Muscle layer of colon (tissue), 2 donors: Measurements from ENCODE around the gene TPX2.

Source experiments
- H3K27ac ChIP-seq: one replicate; pipeline ENCODE4 v1.7.0; 2013; ENCODE audit warnings: low read depth, mild to moderate bottlenecking, low read length, moderate library complexity
- H3K27me3 ChIP-seq, 2 donors: one replicate each; pipeline ENCODE4 v1.7.0; 2013; ENCODE audit warnings: low read length in 2 of 2, mild to moderate bottlenecking in 2 of 2; ENCODE audit not compliant: insufficient read depth in 2 of 2, control insufficient read depth in 1 of 2
- H3K36me3 ChIP-seq: one replicate; pipeline ENCODE4 v1.7.0; 2013; ENCODE audit warnings: mild to moderate bottlenecking, low read length; ENCODE audit not compliant: insufficient read depth
- H3K4me1 ChIP-seq: one replicate; pipeline ENCODE4 v1.7.0; 2013; ENCODE audit warnings: mild to moderate bottlenecking, low read length; ENCODE audit not compliant: insufficient read depth
- H3K4me3 ChIP-seq, 2 donors: one replicate each; pipeline ENCODE4 v1.7.0; 2013; ENCODE audit warnings: low read length in 2 of 2, low read depth in 1 of 2, mild to moderate bottlenecking in 1 of 2, moderate library complexity in 1 of 2
- H3K9ac ChIP-seq: one replicate; pipeline ENCODE4 v1.7.0; 2013; ENCODE audit warnings: low read length
- H3K9me3 ChIP-seq: one replicate; pipeline ENCODE4 v1.7.0; 2013; ENCODE audit warnings: mild to moderate bottlenecking, low read length
- donor health status: abdominal sarcoma.
- donor health status: Adenocarcinoma of cecum.

The TPX2 gene

DNA sequence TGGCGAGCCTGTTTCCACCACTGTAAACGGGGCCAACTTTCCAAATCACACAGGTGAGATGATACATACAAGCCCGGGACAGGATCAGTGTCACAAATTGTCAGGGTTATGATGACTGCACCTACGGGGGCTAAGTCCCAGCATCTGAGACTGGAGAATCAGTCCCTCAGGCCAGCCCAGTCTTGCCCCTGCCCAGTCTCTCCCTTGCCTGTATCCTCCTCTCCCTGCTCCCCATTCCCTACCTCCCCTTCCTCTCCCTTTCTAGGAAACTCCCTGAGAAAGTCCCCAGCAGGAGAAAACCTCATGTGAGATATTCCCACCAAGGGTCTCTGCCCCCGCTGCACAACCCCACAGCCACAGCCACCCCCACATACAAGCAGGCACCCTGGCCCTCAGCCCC, 104.8 kb downstream of the TPX2 start:
- Histone ChIP-seq H3K9ac (no peak overlapping the region), H3K36me3 (no peaks in the 10 kb centered on the region), H3K9me3 (no peaks in the 10 kb centered on the region), H3K27me3 (peaks cover 0 to 5% of the 10 kb centered on the region in 2 donors), H3K27ac (no peak overlapping the region), H3K4me1 (no peaks in the 10 kb centered on the region), H3K4me3 (no peak overlapping the region)

DNA sequence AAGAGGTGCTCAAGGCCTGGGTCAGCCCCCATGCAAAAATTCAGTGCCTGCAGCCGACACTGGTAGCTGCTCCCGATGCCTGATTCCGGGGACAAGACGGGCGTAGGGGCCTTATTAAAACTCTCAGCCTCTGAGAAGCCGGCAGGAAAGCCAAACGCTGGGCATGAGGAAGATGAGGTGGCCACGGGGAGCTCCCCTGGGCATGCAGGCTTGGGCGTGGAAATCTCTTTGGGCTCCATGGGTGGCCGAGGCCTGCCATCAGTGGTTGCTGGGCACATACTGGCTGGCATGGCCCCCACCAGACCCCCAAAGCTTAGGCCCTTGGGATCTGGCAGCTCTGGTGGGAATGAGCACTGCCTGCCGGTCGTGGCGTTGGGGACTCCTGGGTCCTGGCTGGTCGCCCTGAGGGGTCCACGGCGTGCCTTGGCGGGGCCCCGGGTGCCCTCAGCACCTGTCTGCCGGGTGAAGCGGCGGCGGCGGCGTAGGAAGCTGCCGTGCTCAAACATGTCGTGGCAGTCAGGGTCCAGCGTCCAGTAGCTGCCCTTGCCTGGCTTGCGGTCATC, 105.7 kb downstream of the TPX2 start:
- no peak overlapping the region for H3K9ac ChIP-seq
- no peaks in the 10 kb centered on the region for H3K9me3 ChIP-seq
- H3K27me3 ChIP-seq, result peaks cover 0 to 13% of the 10 kb centered on the region in 2 donors
- H3K4me3 ChIP-seq, result no peak overlapping the region
- no peak overlapping the region for H3K27ac ChIP-seq
- H3K36me3 ChIP-seq, result no peaks in the 10 kb centered on the region
- H3K4me1 ChIP-seq, result no peaks in the 10 kb centered on the region

DNA sequence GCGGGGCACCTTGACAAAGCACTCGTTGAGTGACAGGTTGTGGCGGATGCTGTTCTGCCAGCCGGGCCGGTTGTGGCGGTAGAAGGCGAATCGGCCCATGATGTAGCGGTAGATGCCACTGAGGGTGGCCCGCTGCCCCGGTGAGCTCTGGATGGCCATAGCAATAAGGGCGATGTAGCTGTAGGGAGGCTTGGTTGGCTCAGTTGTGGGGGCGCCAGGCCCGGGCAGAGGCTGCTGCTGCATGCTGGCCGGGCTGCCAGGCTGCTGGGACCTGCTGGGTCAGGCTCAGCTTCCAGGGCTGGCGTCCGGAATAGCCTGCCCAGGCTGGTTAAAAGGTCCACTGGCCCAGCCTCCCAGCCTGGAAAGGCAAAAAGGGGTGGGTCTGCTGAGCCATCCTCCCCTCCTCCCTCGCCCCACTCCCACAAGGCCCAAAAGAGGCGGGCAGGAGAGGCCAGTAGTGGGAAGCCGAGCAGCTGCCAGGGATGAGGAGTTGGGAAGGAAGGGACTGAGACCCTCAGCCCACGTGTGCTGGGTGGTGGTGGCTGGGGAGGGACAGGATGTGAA, 106.3 kb downstream of the TPX2 start, which contains the start of gene FOXS1:
TSS of gene FOXS1 (minus strand) at position 305 of the 564 bp plus-strand sequence. CDS start at position 243, 62 bp downstream.
- H3K9me3 ChIP-seq, result no peaks in the 10 kb centered on the region

DNA sequence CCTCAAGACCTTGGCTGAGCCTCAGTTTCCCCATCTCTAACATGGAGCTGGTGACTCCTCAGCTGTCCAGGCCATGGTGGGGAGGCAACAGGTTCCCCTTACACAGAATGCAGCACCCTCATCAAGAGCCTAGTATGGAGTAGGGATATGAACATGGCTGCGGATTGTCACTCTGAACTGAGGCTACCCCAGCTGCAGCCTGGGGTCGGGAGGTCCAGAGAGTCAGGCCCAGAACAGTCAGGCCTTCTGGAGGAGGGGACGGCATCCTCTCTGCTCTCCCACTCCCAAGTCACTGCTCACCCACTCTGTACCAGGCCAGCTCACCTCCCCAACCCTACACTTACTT, 107.7 kb downstream of the TPX2 start:
- Histone ChIP-seq H3K36me3 (no peaks in the 10 kb centered on the region), H3K9me3 (no peaks in the 10 kb centered on the region), H3K4me3 (no peak overlapping the region), H3K4me1 (no peaks in the 10 kb centered on the region), H3K9ac (no peak overlapping the region), H3K27me3 (peaks cover 0 to 16% of the 10 kb centered on the region in 2 donors), H3K27ac (no peak overlapping the region)

More for the DNA sequence above, 106.3 kb downstream of the TPX2 start, which contains the start of gene FOXS1:
- Histone ChIP-seq H3K27me3 (peaks cover 0 to 16% of the 10 kb centered on the region in 2 donors), H3K36me3 (no peaks in the 10 kb centered on the region), H3K4me1 (no peaks in the 10 kb centered on the region), H3K4me3 (no peak within 1 kb of the TSS), H3K27ac (no peak within 1 kb of the TSS), H3K9ac (no peak within 1 kb of the TSS)

DNA sequence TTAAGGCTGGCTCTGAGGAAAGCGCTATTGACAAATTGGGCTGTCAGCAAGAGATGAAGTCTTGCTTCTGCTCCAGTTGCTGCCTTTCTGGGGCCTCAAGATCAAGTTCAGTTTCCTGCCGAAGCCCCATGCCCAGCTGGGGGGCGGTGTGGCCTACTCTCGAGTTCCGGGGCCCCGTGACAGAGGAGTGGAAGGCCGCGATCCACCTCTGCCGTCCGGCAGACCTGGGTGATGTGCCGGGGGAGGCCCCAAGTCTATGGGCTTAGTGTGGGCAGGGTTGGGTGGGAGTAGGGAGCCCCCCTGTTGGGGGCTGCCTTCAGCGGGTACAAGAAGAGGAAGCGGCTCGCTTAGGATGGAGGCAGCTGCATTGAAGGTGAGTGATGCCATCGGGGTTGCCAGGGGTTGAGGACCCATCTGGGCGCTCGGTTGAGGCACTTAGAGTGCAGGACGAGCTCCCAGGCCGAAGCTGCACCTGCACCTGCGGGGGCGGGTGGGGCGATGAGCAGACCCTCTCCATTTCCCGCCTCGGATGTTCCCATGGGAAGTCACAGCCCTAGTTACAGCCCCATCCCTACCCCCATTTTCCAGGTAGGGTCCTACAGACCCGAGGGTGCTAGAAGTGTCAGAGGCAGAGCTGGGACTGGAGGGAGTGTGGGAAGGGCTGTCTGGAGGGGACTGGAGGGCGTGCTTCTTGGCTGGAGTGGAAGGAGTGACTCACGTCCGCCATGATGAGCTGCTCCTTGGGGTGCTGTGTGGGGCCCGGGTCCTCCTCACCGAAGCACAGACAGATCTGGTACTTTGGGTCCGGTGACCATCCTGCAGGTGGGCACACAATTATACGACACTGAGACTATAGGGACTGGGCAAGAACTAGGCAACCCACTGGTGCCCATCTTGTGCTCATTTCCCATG, 109.3 kb downstream of the TPX2 start:
- Histone ChIP-seq H3K9ac (no peak overlapping the region), H3K27me3 (peaks cover 0 to 16% of the 10 kb centered on the region in 2 donors), H3K4me1 (no peaks in the 10 kb centered on the region), H3K36me3 (no peaks in the 10 kb centered on the region), H3K4me3 (no peak overlapping the region), H3K9me3 (no peaks in the 10 kb centered on the region), H3K27ac (no peak overlapping the region)

DNA sequence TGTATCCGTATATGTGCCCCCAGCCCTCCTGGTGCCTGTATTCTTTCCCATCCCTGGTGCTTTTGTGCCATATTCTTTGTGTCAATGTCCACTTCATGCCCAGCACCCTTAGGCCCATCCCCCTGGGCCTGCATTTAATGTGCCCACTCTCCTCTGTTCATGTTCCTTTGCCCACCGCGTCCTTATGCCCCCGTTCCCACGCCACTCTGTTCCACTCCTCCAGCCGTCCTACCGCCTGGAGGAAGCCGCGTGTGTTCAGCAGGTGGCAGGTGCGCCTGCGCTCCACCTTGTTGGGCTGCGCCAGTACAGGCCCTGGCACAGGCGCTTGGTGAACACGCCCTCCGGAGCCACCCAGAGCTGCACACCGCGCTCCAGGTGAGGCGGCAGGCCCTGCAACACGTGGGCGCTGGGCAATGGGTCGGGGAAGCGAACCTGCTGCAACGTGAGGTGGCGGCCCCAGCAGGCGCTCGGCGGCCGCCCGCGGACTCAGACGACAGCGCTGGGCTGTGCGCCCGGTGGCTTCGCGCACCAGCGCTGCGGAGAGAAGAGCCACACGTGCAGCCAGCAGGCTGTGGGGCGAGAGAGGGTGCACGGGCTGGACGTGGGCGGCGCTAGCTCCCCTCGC, 110.3 kb downstream of the TPX2 start:
- H3K27ac ChIP-seq, result no peak overlapping the region
- no peaks in the 10 kb centered on the region for H3K9me3 ChIP-seq
- no peak overlapping the region for H3K4me3 ChIP-seq
- H3K4me1 ChIP-seq, result no peaks in the 10 kb centered on the region
- no peak overlapping the region for H3K9ac ChIP-seq
- peaks cover 0 to 19% of the 10 kb centered on the region in 2 donors for H3K27me3 ChIP-seq
- no peaks in the 10 kb centered on the region for H3K36me3 ChIP-seq
